Lower leg skin (tissue), 3 donors: ENCODE measurements around the gene OTOGL.

Experiments used
- POLR2A ChIP-seq, 2 donors: fragments of 450-650 bp; IDR thresholded peaks; one replicate each; pipeline ENCODE4 v1.6.1; 2016 to 2017; ENCODE audit warnings: antibody characterized with exemption in 2 of 2, mild to moderate bottlenecking in 1 of 2, moderate library complexity in 1 of 2
- TF ChIP-seq, protein P1 (sequence below), 3 donors: fragments of 450-650 bp; IDR thresholded peaks; one replicate each; pipeline ENCODE4 v1.5.1; 2016; ENCODE audit warnings: antibody characterized with exemption in 3 of 3, mild to moderate bottlenecking in 3 of 3, moderate library complexity in 2 of 3

DNA sequence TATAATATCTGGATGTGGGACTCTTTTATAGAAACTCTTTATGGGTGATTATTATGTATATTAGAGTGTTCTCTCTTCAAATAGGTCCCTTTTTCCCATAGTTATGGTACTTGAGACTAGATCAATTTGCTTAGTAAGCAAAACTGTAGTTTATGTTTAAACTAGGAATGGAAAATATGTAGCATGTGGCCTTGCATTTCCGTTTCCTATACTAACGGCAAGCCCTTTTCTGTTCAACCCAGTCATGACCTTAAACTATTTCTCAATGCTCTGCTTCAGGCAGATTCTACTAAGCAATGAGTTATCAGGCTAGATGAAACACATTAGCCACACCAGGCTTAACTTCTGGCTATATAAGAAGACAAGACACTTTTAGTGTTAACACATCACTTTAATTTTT is 84.6 kb downstream of the OTOGL start:
- TF ChIP-seq, protein P1, sequence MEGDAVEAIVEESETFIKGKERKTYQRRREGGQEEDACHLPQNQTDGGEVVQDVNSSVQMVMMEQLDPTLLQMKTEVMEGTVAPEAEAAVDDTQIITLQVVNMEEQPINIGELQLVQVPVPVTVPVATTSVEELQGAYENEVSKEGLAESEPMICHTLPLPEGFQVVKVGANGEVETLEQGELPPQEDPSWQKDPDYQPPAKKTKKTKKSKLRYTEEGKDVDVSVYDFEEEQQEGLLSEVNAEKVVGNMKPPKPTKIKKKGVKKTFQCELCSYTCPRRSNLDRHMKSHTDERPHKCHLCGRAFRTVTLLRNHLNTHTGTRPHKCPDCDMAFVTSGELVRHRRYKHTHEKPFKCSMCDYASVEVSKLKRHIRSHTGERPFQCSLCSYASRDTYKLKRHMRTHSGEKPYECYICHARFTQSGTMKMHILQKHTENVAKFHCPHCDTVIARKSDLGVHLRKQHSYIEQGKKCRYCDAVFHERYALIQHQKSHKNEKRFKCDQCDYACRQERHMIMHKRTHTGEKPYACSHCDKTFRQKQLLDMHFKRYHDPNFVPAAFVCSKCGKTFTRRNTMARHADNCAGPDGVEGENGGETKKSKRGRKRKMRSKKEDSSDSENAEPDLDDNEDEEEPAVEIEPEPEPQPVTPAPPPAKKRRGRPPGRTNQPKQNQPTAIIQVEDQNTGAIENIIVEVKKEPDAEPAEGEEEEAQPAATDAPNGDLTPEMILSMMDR (IDR thresholded peaks at IDR 0.05): no peak
- no peak for TF ChIP-seq POLR2A (IDR thresholded peaks at IDR 0.05)
